ENCODE results near the gene HOXA4. TPM values are rescaled to one million over a fixed set of nuclear protein-coding genes. Genes with fewer than 3 reads are reported as not detected.

The HOXA4 gene
- total and polyA plus RNA-seq, 7 donors: 1.8 to 4.8 (median 2.9) TPM; not detected in 1

- WGBS, 2 donors: 18 to 59% methylated on average over 1 of the region's 1 CpG
- Histone ChIP-seq H3K27me3 (no peaks in the 10 kb centered on the region), H3K27ac (peak overlapping the region; percentile 67 to 99 (median 92)), H3K9me3 (no peaks in the 10 kb centered on the region), H3K36me3 (peaks cover 0 to 21% (median 0%) of the 10 kb centered on the region in 4 donors), H3K4me1 (peaks cover 0 to 60% (median 44%) of the 10 kb centered on the region in 4 donors), H3K4me3 (no peak overlapping the region)
- intact Hi-C loops (cut with DNase I): no loop called here
- no peak for TF ChIP-seq CTCF (IDR thresholded peaks at IDR 0.05)
- TF ChIP-seq EP300 (IDR thresholded peaks at IDR 0.05): no peak
- no peak for DNase-seq
These were observed 7.9 kb upstream of the HOXA4 start for GRCh38 chr7:27138472-27138871.

- peaks cover 0 to 21% (median 0%) of the 10 kb centered on the region in 4 donors for H3K36me3 ChIP-seq
- no peaks in the 10 kb centered on the region for H3K9me3 ChIP-seq
- H3K27ac ChIP-seq: peak overlapping the region; percentile 67 to 99 (median 92)
- intact Hi-C loops (cut with DNase I): no loop called here
- 14 to 58% methylated on average over 2 of the region's 2 CpGs for WGBS, 2 donors
- TF ChIP-seq POLR2A (IDR thresholded peaks at IDR 0.05): no peak
- TF ChIP-seq POLR2AphosphoS5 (IDR thresholded peaks at IDR 0.05): no peak
- no peak for TF ChIP-seq EP300 (IDR thresholded peaks at IDR 0.05)
- TF ChIP-seq CTCF (IDR thresholded peaks at IDR 0.05): no peak
- peaks cover 0 to 60% (median 49%) of the 10 kb centered on the region in 4 donors for H3K4me1 ChIP-seq
- peak; percentile 26 for DNase-seq
- no peaks in the 10 kb centered on the region for H3K27me3 ChIP-seq
- no peak overlapping the region for H3K4me3 ChIP-seq
These were observed 7.2 kb upstream of the HOXA4 start for GRCh38 chr7:27137640-27138315.

GRCh38 chr7:27134392-27134791, 3.8 kb upstream of the HOXA4 start:
- Histone ChIP-seq H3K27me3 (no peaks in the 10 kb centered on the region), H3K4me1 (peaks cover 0 to 81% (median 60%) of the 10 kb centered on the region in 4 donors), H3K27ac (peak overlapping the region; percentile 55 to 99 (median 92)), H3K4me3 (no peak overlapping the region), H3K9me3 (no peaks in the 10 kb centered on the region), H3K36me3 (peaks cover 0 to 4% (median 0%) of the 10 kb centered on the region in 4 donors)
- 5 to 18% methylated on average over 2 of the region's 2 CpGs for WGBS, 2 donors
- peak; percentile 85 for DNase-seq
- intact Hi-C loops (cut with DNase I): no loop called here
- TF ChIP-seq EP300 (IDR thresholded peaks at IDR 0.05) (no peak), POLR2A (IDR thresholded peaks at IDR 0.05) (no peak), POLR2AphosphoS5 (IDR thresholded peaks at IDR 0.05) (peak in 3 of 4 donors; percentile 37 to 65 (median 63))

- H3K36me3 ChIP-seq: no peaks in the 10 kb centered on the region
- intact Hi-C loops (cut with DNase I): no loop called here
- 16 to 61% methylated on average over 18 of the region's 18 CpGs for WGBS, 2 donors
- peak; percentile 64 for DNase-seq
- TF ChIP-seq POLR2AphosphoS5 (IDR thresholded peaks at IDR 0.05) (peak in 1 of 4 donors; percentile 12), POLR2A (IDR thresholded peaks at IDR 0.05) (no peak), EP300 (IDR thresholded peaks at IDR 0.05) (no peak)
- no peaks in the 10 kb centered on the region for H3K9me3 ChIP-seq
- peak overlapping the region; percentile 55 to 99 (median 92) for H3K27ac ChIP-seq
- no peak overlapping the region for H3K4me3 ChIP-seq
- H3K27me3 ChIP-seq: no peaks in the 10 kb centered on the region
- H3K4me1 ChIP-seq: peaks cover 0 to 88% (median 66%) of the 10 kb centered on the region in 4 donors
These were observed 3.1 kb upstream of the HOXA4 start for GRCh38 chr7:27133409-27134231.

GRCh38 chr7:27132978-27133377, 2.4 kb upstream of the HOXA4 start:
- Histone ChIP-seq H3K4me3 (no peak overlapping the region), H3K9me3 (no peaks in the 10 kb centered on the region), H3K27ac (peak overlapping the region; percentile 55 to 99 (median 92)), H3K27me3 (no peaks in the 10 kb centered on the region), H3K36me3 (no peaks in the 10 kb centered on the region), H3K4me1 (peaks cover 0 to 88% (median 68%) of the 10 kb centered on the region in 4 donors)
- WGBS, 2 donors: 11 to 53% methylated on average over 6 of the region's 6 CpGs
- peak; percentile 6 for DNase-seq
- TF ChIP-seq POLR2AphosphoS5 (IDR thresholded peaks at IDR 0.05) (no peak), POLR2A (IDR thresholded peaks at IDR 0.05) (no peak), CTCF (IDR thresholded peaks at IDR 0.05) (no peak), EP300 (IDR thresholded peaks at IDR 0.05) (no peak)
- intact Hi-C loops (cut with DNase I): no loop called here
